GM12801 (cell line): ENCODE measurements around the gene OR10D3.

Source experiments
- CTCF ChIP-seq: IDR thresholded peaks from one replicate; pipeline ENCODE4 v1.5.1; 2011; ENCODE audit warnings: control low read depth; ENCODE audit not compliant: insufficient read length; ENCODE audit errors: extremely low read depth

OR10D3 gene

DNA sequence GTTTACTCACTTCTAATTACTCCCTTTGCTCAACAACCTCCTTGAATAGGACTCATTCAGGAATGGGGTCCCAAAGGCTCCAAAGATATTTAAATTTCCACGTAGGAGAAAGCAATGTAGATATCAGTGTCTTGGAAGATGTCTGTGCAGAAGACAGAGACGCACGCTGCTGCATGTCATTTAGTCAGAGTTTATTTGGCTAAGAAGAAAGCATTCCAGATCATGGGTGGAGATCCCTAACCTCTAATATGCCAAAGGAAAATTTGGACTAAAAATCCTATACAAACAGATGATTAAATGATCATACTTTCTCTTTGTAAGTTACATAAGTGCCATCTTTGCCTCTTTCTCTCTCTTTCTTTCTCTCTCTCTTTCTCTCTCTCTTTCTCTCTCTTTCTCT lies at the start of gene OR10D3:
Gene OR10D3, plus strand, starts transcription at position 278 of the 400 bp plus-strand sequence. CDS start 1,925 bp downstream, outside the sequence.
- no peak for TF ChIP-seq CTCF

DNA sequence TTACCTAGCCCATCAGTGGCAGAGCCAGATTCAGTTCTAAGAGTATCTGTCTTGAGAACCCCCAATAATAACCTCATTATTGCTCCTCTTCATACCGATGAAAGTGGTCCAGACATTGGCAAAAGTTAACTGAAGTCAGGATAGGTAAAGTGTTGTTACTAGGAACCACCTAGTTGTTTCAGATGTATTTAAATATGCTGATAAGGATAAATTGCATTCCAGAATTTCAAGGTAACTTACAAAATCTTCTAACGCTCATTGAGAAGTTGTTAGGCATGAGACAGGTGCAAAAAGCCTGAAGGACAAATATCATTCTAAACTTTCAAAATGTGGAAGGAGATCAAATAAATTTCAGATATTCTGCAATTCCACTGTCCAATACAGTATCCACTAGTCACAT lies 40.1 kb upstream of the OR10D3 start:
- TF ChIP-seq CTCF, result no peak

DNA sequence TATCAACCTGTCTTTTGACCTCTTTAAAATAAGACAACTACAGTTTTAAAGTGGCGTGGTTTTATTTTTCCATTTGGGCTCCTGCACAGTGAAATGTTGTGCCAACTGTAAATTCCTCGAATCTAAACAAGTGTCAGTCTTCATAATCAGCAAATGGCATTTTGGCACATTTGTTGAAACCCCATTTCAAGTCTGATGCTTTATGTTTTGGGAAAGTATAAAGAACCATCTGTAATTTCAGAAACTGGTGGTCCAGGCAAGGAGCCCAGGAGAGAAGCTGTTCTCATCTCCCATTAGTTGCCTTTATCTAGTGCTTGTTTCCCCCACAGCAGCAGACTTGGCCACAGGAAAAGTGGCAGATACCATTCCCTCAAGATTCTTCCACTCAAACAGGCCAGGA lies 35.2 kb upstream of the OR10D3 start:
- no peak for TF ChIP-seq CTCF

DNA sequence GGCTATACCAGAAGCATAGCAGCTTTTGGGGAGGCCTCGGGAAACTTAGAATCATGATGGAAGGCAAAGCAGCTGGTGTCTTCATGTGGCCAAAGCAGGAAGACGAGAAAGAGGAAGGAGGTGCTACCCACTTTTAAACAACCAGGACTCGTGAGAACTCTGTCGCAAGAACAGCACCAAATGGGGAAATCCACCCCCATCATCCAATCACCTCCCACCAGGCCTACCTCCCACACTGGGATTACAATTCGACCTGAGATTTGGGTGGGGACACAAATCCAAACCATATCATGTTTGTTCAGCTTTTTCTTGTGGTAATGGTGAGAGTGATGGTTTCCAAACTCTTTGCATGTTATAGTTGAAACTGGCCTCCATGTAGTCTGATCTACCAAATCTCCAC lies 32.5 kb upstream of the OR10D3 start:
- TF ChIP-seq CTCF, result no peak

- TF ChIP-seq CTCF, result no peak
These were observed 30.3 kb upstream of the OR10D3 start for GRCh38 chr11:124152770-124153407.

DNA sequence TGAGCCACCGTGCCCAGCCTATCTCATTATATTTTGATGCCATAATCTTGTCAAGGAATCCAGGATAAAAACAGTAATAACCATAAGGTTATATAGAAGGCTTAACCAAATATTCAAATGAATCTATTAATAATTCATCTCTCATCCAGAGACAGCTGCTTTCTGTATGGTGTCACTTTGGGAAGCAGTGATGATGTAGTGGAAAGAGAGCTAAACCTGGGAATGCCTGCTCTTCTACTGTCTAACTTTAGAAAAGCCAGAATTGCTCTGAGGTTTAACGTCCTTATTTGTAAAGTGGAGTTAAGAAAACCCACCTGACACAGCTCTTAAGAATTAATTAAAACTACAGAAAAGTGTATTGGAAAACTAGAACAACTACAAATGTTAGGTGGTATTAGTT lies 29.3 kb upstream of the OR10D3 start:
- TF ChIP-seq CTCF, result no peak

DNA sequence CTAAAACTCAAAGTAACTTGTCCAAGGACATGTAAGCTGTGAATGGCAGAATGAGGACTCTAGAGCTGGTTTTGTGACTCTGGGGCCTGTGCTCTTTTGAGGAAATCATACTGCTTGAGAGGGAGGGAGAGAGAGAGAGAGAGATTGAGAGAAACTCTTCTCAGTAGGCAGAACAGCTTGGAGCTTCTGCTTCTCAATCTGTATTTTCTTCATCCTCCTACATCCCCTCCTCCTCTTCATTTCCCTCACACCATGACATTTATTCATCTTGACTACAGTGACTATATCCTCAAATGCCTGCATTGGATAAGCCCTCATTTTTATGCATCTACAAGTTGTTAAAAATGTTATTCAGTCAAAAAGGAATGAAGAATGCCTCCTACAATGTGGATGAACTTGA lies 23.7 kb upstream of the OR10D3 start:
- no peak for TF ChIP-seq CTCF
